ENCODE results near the gene NOP10.

NOP10 gene

GRCh38 chr15:34370129-34370528 lies 27.2 kb upstream of the NOP10 start:
- H3K4me3 ChIP-seq (ENCODE audit: low read depth, low read length): no peak overlapping the region
- TF ChIP-seq, protein P1, sequence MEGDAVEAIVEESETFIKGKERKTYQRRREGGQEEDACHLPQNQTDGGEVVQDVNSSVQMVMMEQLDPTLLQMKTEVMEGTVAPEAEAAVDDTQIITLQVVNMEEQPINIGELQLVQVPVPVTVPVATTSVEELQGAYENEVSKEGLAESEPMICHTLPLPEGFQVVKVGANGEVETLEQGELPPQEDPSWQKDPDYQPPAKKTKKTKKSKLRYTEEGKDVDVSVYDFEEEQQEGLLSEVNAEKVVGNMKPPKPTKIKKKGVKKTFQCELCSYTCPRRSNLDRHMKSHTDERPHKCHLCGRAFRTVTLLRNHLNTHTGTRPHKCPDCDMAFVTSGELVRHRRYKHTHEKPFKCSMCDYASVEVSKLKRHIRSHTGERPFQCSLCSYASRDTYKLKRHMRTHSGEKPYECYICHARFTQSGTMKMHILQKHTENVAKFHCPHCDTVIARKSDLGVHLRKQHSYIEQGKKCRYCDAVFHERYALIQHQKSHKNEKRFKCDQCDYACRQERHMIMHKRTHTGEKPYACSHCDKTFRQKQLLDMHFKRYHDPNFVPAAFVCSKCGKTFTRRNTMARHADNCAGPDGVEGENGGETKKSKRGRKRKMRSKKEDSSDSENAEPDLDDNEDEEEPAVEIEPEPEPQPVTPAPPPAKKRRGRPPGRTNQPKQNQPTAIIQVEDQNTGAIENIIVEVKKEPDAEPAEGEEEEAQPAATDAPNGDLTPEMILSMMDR (IDR thresholded peaks at IDR 0.05; ENCODE audit: borderline replicate concordance, insufficient read depth, low read depth, low read length): no peak

GRCh38 chr15:34367101-34368081 lies 24.5 kb upstream of the NOP10 start, which contains the start of gene LPCAT4:
TSS of gene LPCAT4 (minus strand) at chr15:34367196. CDS start at chr15:34367100, 96 bp downstream.
- TF ChIP-seq, protein P1 (IDR thresholded peaks at IDR 0.05; ENCODE audit: borderline replicate concordance, insufficient read depth, low read depth, low read length): peak; percentile 99
- H3K4me3 ChIP-seq (ENCODE audit: low read depth, low read length): peak within 1 kb of the TSS; percentile 82

- TF ChIP-seq, protein P1 (IDR thresholded peaks at IDR 0.05; ENCODE audit: borderline replicate concordance, insufficient read depth, low read depth, low read length): no peak
- H3K4me3 ChIP-seq (ENCODE audit: low read depth, low read length): peak overlapping the region; percentile 79
These were observed 23.5 kb upstream of the NOP10 start for GRCh38 chr15:34366271-34367065.

DNA sequence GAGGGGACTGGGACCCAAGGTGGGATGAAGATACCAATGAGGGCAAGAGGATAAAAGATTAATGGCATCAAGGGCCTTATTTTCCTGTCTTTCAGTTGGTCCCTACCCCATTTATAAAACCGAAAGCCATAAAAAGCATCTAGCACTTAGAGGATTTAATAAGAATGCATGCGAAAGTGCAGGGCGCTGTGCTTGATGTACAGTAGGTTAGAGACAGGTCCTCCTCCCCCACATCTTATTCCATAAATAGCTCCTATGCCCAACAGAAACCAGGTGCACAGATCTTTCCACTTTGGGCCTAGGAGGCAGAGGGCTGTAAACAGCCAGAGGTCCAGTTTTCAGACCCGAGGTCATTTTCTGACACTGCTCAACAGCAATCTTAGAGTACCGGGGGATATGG lies 22.9 kb upstream of the NOP10 start:
- TF ChIP-seq, protein P1 (IDR thresholded peaks at IDR 0.05; ENCODE audit: borderline replicate concordance, insufficient read depth, low read depth, low read length): no peak
- H3K4me3 ChIP-seq (ENCODE audit: low read depth, low read length): peak overlapping the region; percentile 79

- TF ChIP-seq, protein P1 (IDR thresholded peaks at IDR 0.05; ENCODE audit: borderline replicate concordance, insufficient read depth, low read depth, low read length): no peak
- peak overlapping the region; percentile 79 for H3K4me3 ChIP-seq (ENCODE audit: low read depth, low read length)
These were observed 22.3 kb upstream of the NOP10 start for GRCh38 chr15:34365091-34365825.

- TF ChIP-seq, protein P1 (IDR thresholded peaks at IDR 0.05; ENCODE audit: borderline replicate concordance, insufficient read depth, low read depth, low read length): no peak
- H3K4me3 ChIP-seq (ENCODE audit: low read depth, low read length): no peak overlapping the region
These were observed 21.1 kb upstream of the NOP10 start for GRCh38 chr15:34364041-34364440.
